Inflammatory macrophage (primary cell): ENCODE data around the gene IFT122.

Experiments
- DNase-seq, 2 donors: peaks; one replicate each; pipeline ENCODE4 v3.0.0-alpha.2; 2020 to 2022

Gene IFT122

DNA sequence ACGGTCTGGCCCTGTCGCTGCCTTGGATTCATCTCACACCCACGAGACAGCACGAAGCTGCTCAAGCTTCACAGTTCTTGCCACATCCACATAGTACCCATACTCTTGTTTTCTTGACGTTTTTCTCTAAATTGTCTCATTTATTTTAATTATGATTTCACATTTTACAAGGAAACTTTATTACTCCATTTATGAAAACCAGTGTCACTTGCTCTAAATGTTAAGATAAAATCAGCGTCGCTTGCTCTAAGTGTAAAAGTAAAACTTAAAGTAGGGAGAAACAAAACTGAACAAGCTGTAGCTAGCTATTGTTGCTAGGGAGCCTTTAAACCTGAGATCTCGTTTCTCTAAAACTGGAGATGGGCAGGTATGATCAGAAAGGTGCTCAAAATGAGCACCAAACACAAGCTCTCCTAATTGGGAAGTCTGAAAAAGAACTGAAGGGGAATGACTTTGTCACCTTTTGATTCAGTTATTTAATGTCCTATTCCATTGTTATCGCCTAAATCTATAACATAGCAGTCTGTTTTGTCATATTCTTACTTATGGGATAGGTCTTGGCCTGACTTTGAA, 680 bp downstream of the IFT122 start:
- DNase-seq, result peak; percentile 62 to 86

DNA sequence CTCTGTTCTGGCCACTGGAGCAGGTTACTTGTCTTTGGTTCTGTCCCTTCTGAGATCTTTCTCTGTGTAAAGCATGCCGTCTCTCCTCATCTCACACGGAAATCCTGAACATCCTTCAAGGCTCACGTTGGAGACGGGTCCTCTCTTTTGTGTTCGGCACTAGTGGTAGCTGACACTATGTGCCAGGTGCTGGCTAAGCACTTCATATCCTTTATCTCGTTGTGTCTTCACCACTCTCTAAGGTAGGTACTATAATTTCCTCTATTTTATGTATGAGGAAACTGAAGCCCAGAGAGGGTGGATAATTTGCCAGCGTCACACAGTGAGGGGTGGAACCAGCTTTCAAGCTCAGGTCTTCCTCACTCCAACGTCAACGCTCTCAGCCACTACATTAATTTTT, 1.2 kb downstream of the IFT122 start:
- DNase-seq, result no peak

DNA sequence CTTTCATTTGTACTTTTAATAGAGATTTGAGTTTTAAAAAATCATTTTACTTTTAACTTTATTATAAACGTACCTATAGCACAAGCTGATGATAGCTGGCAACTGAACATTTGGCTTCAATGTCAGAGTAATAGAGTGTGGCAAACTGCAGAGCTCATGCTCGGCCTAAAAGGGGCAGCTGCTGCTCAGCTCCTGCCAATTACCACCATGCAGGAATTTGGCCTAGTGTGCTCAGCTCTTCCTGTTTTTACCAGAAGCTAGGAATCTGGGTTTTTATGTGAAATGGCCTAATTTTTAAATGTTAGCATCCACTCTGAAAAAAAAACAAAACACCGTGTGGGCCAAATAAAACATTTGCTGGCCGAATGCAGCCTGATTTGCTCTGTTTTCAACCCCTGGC, 1.8 kb downstream of the IFT122 start:
- peak; percentile 17 to 24 for DNase-seq

DNA sequence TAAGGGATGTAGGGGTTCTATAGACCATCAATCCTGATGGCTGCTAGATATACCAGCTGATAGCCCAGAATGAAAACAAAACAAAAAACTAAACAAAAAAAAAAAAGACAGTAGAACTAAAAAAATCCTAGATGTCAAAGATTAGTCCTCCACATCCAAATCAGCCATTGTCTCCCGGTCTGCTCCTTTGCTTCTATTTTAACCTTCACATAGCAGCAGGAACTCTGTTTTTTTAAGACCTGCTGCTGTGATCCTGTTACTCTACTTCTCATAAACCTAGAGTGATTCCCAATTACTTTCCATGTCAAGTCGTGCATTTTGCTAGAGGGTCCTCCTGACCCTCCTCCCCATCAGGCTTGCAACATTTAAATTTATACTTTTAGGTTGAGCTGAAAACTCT, 2.5 kb downstream of the IFT122 start:
- DNase-seq, result no peak

DNA sequence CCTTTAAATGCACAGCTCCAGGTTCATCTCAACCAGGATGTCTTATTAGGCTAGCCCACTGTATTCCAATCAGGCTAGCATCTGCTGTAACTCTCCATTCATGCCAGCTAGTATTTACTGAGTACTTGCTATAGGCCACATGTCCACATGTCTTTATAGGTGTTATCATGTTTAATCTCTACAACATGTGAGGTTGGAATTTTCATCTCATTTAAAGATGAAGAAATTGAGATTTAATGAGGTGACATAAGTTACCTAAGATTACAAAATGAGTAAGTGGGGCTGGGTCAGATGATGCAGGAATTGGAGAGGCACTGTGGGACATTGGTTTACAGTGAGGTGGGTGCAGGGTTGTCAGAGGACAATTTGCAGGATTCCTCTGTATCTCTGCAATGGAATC, 2.9 kb downstream of the IFT122 start:
- no peak for DNase-seq

DNA sequence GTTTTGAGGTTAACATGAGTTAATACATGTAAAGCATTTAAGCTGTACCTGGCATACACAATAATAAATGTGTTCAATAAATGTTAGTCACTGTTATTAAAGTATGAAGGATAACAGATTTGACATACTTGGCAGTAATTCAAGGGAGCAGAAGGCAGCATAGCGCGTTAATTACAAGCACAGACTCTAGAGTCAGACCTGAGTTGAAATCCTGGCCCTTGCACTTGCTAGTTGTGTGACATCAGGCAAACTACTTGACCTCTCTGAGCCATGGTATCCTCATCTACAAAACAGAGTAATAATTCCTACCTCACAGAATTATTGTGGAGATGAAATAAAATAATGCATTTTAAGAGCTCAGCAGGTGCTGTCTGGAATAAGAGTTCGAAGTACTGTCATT, 5.4 kb downstream of the IFT122 start:
- no peak for DNase-seq

DNA sequence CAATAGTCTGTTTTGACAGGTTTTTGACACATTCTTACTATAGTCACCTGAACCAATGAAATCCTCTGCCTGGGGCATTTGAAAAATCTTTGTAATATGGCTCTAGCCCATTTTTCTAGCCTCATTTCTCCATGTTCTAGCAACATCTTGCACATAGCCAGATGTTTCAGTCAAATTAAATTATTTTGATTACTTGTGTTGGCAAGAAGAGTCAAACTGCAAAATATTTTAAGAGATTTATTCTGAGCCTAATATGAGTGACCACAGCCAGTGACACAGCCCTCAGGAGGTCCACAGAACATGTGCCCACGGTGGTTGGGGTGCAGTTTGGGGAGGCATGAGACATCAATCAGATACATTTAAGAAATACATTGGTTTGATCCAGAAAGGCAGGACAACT, 6.9 kb downstream of the IFT122 start:
- DNase-seq, result no peak

DNA sequence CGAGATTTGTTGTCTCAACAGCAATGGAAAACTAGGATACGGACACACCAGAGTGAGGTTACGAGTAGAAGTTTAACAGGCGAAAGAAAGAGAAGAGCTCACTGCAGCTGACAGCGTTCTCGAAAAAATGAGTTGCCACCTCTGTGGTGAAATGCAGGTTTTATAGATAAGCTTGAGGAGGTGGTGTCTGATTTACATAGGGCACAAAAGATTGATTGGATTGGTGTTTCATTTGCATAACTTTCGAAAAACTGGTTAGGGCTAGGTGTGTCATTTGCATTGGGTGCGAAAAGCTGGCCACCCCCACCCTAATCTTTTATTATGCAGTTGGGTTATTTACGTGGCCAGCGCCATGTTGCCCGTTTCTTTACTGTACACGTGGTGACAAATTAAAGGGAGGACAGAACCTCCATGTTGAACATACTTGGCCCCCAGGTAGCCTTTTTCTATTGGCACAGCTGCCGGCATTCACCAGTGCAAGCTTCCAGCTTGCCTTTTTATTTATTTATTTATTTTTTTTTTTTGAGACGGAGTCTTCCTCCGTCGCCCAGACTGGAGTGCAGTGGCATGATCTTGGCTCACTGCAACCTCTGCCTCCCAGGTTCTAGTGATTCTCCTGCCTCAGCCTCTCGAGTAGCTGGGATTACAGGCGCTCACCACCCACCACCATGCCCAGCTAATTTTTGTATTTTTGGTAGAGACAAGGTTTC, 8.3 kb downstream of the IFT122 start:
- no peak for DNase-seq

DNA sequence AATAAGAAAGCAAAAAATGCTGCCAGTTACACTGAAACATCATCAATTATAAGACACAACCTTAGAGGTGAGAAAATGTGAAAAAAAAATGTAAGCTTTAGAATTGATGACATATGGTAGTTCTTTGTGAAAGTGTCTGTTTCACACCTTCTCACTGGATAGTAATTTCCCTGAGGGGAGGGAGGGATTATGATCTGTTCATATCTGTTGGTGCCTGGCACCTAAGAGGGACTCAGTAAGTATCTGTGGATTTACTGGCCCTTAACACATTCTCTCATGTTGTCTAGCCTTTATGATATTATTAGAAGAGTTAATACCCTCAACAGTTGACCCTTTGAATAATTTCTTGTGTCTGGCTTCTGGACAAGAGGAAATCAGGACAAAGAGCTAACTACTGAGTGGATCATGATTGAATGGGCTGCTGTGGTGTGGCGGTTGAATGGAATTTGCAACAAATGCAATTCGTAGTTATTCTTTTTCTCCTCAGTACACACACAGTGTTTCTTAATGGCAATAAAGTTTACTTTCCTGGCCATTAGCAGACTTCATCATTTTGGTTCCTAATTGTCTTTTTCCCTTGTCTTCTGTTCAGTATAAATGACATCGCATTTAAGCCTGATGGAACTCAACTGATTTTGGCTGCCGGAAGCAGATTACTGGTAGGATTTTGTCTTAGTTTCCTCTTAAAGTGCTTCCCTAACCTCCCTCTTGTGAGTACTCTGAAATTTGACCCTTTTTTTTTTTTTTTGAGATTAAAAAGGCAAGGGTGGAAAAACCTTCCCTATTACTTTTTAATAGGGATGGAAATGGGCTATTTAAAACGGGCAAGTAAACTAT, 9.5 kb downstream of the IFT122 start:
- no peak for DNase-seq

DNA sequence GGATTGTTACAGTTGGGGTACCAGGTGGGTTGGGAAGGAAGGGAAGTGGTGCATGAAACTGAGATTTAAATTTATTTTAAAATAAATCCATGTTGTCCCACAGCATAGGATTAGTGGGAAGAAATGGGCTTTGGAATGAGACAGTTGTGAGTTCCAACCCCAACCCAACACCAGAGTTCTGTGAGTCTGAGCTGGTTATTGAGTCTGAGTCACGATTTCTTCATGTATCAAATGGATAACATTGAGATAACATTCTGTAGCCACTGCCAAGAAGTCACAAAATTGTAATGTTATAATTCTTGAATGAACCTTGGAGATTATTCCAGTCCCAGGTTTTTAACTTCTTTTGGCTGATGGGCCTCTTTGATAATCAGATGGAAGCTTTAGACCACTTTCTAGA, 13.7 kb downstream of the IFT122 start:
- no peak for DNase-seq

DNA sequence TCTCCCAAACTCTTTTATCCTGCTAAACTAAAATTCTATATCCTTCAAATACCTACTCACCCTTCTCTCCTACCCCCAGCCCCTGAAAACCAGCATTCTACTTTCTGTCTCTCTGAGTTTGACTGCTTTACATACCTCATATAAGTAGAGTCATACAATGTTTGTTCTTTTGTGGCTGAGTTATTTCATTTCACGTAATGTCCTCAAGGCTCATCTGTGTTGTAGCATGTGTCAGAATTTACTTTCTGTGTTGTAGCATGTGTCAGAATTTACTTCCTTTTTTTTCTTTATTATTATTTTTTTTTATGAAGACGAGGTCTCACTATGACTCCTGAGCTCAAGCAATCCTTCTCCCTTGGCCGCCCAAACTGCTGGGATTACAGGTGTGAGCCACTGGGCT, 20.1 kb downstream of the IFT122 start:
- DNase-seq, result no peak

DNA sequence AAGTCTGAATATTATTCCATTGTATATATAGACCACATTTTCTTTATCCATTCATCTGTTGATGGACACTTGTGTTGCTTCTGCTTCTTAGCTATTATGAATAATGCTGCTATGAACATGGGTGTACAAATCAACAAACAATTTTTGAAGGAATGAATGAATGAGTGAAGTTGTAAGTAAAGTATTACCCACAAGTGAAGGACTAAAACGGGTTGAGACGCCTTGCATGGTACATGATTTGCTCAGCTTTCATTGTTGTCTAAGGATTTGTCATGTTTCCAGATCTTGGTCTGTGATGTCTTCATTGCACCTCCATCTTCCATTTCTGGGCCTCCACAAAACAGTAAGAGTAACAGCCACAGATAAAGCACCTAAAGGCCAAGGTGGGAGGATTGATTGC, 20.5 kb downstream of the IFT122 start:
- no peak for DNase-seq

DNA sequence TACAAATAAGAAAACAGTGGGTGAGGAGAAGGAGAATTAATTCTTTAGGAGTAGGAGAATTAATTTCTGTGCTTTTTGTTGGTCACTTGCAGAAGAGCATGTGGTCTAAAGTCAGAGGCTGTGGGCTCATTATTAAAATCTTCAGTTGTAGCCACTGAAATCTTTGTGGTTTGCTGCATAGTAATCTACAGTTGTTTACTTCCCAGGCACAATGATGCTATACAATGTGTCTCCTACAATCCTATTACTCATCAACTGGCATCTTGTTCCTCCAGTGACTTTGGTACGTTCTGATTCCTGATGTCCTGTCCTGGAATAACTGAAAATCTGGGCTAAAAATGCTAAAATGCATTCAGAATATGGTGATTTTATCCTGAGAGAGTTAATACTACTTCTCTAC, 21.0 kb downstream of the IFT122 start:
- peak in 1 of 2 donors; percentile 15 for DNase-seq

DNA sequence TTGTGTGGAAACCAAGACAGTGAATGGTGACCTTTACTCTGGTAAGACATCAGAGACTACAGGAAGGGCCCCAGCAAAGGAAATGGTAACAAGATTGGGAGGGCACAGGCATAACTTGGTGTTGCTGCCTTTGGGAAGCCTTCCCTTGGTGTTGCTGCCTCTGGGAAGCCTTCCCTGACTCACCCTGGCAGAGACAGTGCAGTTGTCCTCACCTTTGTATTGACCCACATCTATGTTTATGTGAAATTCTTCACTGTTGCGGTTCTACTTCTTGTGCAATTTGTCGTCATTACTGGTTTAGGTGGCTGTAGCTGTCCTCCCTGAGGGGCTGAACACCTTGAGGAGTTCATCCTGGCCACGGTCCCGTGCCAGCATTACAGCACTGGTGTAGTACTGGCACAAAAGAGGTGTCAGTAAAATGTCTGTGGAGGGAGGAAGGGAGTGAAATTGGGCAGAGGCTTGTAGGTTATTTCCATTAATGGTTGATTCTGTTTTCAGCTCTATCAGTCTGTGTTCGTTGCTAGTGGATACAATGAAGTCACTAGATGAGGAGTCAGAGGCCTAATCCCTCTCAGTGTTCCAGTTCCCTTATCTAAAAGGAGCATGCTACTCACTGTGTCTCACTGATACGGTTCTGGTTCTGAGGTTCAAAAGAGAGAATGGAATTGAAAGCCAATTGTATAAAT, 21.6 kb downstream of the IFT122 start:
- DNase-seq, result no peak

DNA sequence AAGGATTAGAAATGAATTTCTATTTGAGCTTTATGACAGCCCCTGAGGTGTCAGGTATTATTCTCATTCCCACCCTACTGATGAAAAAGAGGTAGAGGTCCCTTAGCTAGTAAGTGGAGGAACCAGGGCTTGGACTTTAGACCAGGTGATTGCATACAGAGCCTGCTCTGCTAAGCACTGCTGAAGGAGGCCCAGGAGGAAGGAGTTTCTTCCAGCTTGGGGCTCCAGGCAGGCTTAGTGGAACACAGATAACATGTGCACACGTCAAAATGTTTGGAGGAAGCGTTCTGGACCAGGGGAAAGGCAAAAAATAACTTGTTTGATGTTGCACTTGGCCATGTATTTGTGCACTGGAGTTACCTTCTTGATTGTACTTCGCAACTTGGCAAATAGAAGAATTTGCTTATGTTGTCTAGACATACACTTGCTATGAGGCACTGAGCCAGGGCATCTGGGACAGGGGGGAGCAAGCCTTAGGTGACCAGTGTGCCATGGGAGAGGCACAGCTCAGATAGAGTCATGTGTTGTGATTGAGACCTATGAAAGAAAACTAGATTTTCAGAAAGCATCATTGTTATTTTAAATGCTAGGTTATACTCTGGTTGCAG, 22.4 kb downstream of the IFT122 start:
- DNase-seq, result no peak

DNA sequence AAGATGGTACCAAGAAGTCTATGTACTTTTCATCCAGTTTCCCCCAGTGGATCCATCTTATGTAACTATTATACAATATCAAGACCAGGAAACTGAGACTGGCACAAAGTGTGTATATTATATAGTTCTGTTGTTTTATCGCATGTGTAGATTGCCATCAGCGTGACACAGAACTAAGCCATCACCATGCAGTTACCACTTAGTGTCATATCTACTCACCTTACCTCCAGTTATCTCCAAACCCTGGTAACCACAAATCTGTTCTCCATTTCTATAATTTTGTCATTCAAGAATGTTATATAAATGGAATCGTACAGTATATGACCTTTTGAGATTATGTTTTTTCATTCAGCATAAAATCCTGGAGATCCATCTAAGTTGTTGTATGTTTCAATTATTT, 23.1 kb downstream of the IFT122 start:
- DNase-seq, result no peak

DNA sequence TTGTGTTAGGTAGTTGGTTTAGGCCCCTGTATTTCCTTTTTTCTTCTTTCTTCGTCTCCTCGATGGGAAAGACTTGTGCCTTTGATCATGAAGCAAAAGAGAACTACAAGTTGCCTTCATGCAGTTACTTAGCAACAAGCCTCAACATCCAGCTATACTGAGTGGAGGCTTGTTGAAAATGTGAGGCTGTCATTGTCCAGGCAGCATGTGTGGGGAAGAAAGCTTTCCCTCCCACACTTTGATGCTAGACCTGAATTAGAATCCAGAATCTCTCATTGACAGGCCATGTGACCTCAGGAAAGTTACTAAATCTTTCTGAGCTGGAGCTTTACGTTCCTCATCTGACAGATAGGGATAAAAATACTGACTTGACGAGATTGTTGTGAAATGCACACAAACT, 23.7 kb downstream of the IFT122 start:
- DNase-seq, result peak; percentile 22 to 42

DNA sequence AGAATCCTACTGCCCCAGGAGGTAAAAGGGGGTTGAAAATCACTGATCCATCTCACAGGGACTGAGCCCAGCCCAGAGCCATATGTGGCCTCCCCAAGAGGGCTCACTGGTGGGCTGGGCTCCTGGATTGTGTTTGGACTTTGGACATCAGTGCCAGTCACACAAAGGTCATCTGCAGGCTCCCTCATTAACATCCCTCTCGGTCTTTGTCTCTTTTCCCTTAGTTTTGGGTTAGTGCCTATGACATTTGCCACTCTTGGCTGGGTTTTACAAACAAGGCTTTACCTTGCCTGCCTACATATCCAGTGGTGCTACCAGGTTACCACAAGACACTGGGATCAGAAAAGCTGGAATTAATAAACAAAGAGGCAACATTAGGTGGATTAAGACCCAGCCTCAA, 27.9 kb downstream of the IFT122 start:
- DNase-seq, result no peak

DNA sequence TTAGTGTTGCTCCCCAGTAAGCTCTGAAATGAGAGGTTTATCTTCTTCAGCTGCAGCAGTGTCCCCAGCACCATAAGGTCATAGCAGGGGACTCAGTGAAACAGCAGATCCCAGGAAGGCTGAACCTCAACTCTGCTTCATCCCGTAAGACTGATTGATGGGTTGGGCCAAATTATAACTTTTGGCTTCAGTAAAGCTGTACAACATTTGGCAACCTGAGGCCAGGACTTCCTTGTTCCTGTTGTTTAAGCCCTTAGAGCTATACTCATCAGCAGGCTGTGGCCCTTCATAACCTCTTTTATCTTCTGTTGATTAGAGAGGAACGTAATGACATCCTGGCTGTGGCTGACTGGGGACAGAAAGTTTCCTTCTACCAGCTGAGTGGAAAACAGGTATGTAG, 29.0 kb downstream of the IFT122 start:
- no peak for DNase-seq

DNA sequence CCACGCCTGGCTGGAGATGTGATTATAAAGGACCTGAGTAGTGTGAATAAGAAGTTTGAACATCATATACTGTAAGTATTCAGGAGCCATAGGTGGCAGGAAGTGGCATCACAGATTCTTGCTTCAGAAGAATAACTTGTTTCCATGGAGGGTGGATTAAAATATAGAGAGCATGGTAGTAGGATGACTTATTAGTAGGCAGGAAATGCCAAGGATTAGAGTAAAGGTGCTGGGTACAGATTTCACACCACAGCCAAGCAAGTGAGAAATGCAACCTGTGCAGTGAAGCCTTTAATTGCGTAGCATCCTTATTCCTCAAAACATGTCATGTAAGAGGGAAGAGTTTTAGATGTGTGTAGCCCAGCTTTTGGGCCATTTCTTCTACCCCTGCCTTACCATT, 30.8 kb downstream of the IFT122 start:
- DNase-seq, result no peak

DNA sequence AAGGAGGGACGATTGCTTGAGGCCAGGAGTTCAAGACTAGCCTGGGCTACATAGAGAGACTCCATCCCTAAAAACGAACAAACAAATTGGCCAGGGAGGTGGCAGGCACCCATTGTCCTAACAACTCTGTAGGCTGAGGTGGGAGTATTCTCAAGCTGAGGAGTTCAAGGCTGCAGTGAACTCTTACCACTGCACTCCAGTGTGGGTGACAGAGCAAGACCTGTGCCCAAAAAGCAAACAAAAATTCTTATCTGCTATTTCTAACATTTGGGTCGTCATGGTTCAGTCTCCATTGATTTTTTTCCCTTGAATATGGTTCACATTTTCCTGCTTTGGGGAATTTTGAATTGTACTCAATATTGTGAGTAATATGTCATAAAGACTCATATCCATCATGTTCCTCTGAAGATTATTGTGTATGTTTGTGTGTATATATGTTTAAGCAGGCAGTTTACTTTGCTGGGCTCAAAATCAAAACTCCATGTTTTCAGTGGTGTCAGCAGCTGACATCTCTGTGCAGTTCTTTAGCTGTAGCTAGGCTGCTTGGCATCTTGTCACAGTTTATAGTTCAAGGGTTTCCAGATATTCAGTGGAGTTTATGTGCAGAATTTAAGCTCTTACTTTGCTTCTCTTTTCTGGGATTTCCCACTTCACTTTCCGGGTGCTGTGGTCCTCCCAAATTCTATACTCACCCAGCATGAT, 33.2 kb downstream of the IFT122 start:
- DNase-seq, result no peak

DNA sequence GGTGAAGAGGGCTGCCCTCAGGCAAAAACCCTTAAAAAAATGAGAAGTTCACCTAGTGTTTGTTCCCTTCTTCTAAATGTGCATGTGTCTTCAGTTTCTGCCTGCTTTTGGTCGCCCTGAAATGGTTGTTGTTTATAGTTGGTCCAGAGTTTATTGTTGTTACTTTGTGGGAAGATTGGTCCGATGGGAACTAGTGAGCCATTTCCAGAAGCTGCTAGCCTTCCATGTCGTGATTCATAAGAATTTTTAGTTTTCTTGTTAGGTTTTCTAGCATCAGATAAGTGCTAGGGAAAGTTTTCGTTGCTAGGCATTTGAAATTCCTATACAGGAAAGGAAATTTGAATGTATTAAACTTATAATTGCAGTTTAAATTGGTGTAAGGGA, 33.7 kb downstream of the IFT122 start:
- DNase-seq, result no peak
